H1 (cell line): ENCODE measurements around the gene CMSS1. TPM values are rescaled to one million over a fixed set of nuclear protein-coding genes. Genes with fewer than 3 reads are reported as not detected.

Experiments
- EGR1 ChIP-seq: IDR thresholded peaks from 2 replicates; pipeline ENCODE4 v1.6.1; 2011; ENCODE audit warnings: low read depth, low read length, borderline replicate concordance
- HDAC2 ChIP-seq, 2 experiments: fragments of 300-600 bp in 1 of 2; sonication (generic) in 1 of 2; IDR thresholded peaks; 2 replicates each; pipeline ENCODE4 v1.6.1; 2011 to 2012; ENCODE audit warnings: low read depth in 2 of 2, low read length in 2 of 2, mild to moderate bottlenecking in 2 of 2, moderate library complexity in 2 of 2, borderline replicate concordance in 1 of 2, inconsistent platforms in 1 of 2
- JUN ChIP-seq: IDR thresholded peaks from 2 replicates; pipeline ENCODE4 v1.6.1; 2011; ENCODE audit warnings: low read depth, mild to moderate bottlenecking, improper control_type of control experiment, low read length
- SP2 ChIP-seq: IDR thresholded peaks from 2 replicates; pipeline ENCODE4 v1.6.1; 2012; ENCODE audit warnings: mild to moderate bottlenecking, low read length, inconsistent platforms
- USF2 ChIP-seq: IDR thresholded peaks from 2 replicates; pipeline ENCODE4 v1.6.1; 2011; ENCODE audit warnings: low read length, improper control_type of control experiment
- polyA plus RNA-seq, 7 experiments: library from polyadenylated mRNA; depleted of rRNA in 3 of 7; stranded (reverse) in 5 of 7; unstranded in 2 of 7; fragments of >200 nt in 5 of 7; fragments of 200-250 nt in 2 of 7; gene quantifications; 1 replicate in 5 of 7; 2 replicates in 1 of 7; 4 replicates in 1 of 7; pipeline versions ENCODE4 v1.2.1 to v1.2.3, GENCODE V29; 2011 to 2013; ENCODE audit warnings: missing spikeins in 2 of 7, mixed read lengths in 2 of 7
- total RNA-seq: library from RNA; stranded (reverse); fragmentation: NEBNext Ultra II Directional; extraction: Animal tissue kit (Norgen Biotek cat#: 25700); gene quantifications from 2 replicates; pipeline ENCODE4 v1.2.1, GENCODE V29; 2021

The CMSS1 gene
- total and polyA plus RNA-seq, 2 of the 8 experiments (the other 6 are each of a cell fraction or from before 2014, with no cell fraction given), result 15.2 to 75.1 TPM

GRCh38 chr3:100155590-100155989 lies 337.9 kb downstream of the CMSS1 start (continued):
- TF ChIP-seq EGR1 (no peak), HDAC2 (IDR thresholded peaks at IDR 0.05; ENCODE audit: borderline replicate concordance in 1 of 2, low read depth in 2 of 2, low read length in 2 of 2) (no peak), USF2 (no peak), JUN (no peak), SP2 (no peak)
